NCI-H146 treated with DMSO at 0.1 percent for 48 hours (cell line): ENCODE data around the gene COLGALT1.
"Not testable (repeated sequence)": the region's sequence is repeated elsewhere in the genome, so short reads cannot be mapped to it uniquely, and the experiment has no call there.

ENCODE experiments used
- DNase-seq: peaks from one replicate; lab custom pipeline; 2025; ENCODE audit not compliant: unreplicated experiment; lab: John Stamatoyannopoulos, UW

COLGALT1 gene

GRCh38 chr19:17555480-17555928 is at the start of gene COLGALT1:
TSS of gene COLGALT1 (plus strand) at chr19:17555649. CDS start at chr19:17555714, 65 bp downstream.
- DNase-seq: peak; percentile 97

- DNase-seq: no peak
Measured at GRCh38 chr19:17506745-17507144, 48.7 kb upstream of the COLGALT1 start.

DNA sequence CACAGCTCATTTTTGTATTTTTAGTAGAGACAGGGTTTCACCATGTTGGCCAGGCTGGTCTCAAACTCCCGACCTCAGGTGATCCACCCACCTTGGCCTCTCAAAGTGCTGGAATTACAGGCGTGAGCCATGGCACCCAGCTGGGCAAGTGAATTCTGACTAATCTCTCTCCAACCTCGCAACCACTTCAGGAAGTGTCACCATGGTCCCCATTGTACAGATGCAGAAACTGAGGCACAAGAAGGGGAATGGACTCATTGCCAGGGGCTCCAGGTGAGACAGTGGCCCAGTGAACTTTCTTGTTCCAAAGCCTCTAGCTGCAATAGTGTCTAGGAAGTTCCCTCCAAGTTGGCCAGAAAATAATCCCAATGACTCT is 46.9 kb upstream of the COLGALT1 start:
- not testable (repeated sequence) for DNase-seq

GRCh38 chr19:17510220-17510993 is 45.0 kb upstream of the COLGALT1 start:
- no peak for DNase-seq

GRCh38 chr19:17511724-17512573 is 43.5 kb upstream of the COLGALT1 start:
- DNase-seq: peak; percentile 83

GRCh38 chr19:17512574-17512939 is 42.9 kb upstream of the COLGALT1 start:
- no peak for DNase-seq

DNA sequence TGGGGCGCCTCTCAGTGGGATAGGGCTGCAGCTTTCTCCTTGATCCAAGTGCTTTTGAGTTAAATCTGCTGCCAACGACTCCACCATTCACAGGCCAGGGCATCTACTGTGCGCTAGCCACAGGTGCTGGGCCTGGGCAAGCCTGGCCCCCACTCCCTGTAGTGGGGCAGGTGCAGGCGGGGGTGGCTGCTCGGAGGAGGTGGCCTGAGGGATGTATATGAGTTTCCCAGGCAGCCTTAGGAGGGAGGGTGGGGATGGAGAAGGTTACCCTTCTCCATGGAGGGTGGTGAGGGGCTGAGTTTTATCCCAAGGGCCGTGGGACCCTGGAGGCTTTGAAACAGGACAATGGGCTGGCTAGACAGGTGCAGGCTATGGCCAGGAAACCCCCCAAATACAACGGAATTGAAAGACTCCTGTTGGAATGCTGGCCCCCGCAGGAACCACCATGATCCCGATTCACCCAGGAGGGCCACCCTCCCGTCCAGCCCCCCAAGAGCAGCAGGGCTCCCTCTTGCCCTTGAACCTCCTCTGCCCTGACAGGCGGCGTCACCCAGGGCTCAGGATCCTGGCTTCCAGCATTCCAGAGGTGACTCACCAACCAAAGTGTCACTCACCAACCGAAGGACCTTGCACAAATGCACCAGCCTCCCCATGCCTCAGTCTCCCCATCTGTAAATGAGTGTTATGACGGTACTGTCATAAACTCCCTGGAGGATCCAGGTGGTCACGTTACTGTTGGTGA is 39.9 kb upstream of the COLGALT1 start:
- no peak for DNase-seq

DNA sequence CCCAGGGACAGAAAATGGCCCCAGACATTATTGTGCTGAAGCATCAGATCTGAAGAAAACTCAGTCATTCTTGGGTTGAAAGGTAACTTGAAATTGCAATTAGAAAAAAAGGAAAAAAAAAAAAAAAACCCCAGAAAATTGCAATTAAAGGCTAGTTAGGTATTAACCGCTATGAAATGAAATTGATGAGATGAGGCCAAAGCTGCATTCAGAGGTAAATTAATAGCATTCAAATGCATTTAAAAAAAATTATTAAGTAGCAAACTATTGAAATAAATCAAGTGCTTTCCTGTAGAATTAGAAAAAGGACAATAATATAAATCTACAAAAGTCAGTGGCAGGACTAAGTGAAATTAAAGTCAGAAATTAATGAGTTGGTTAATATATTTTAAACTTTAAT is 37.6 kb upstream of the COLGALT1 start:
- DNase-seq: no peak

- DNase-seq: not testable (repeated sequence)
Measured at GRCh38 chr19:17518654-17519053, 36.8 kb upstream of the COLGALT1 start.

- DNase-seq: no peak
Measured at GRCh38 chr19:17519967-17520366, 35.5 kb upstream of the COLGALT1 start.

GRCh38 chr19:17520865-17521264 is 34.6 kb upstream of the COLGALT1 start:
- DNase-seq: no peak

GRCh38 chr19:17522988-17523872 is 32.2 kb upstream of the COLGALT1 start:
- DNase-seq: no peak

DNA sequence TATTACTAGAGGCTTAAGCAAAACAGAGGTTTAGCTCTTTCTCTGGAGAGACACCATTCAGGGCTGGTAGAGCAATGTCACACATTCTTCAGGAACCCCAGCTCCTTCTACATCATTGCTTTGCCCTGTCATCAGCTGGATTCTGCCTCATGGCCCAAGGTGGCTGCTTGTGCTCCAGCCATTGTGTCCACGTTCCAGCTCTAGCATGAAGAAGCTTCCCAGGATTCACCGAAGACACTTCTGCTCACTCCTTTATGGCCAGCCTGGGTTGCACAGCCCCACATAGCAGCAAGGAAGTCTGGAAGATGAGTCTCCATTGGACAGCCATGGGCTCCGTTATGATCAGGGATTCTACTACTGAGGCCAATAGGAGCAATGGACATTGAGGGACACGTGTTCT is 30.8 kb upstream of the COLGALT1 start:
- no peak for DNase-seq

- no peak for DNase-seq
Measured at GRCh38 chr19:17525141-17525540, 30.3 kb upstream of the COLGALT1 start.

DNA sequence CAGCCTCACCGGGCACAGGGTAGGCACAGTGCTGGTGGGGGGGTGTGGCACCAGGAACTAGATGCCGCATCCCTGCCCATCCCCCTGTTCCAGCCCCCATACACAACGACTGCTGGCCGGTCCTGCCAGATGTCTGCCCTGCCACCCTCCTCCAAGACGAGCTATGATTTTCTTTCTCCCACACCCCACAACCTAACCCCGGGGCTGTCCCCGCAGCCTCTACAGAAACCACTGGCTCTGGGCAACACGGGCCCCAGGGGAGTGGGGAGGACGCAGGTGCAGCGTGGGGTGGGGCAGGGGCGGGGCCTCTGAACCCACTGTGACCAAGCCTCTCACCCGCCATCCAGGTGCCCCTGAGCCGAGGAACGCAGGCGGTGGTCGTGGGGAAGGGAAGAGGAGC is 28.5 kb upstream of the COLGALT1 start:
- no peak for DNase-seq

DNA sequence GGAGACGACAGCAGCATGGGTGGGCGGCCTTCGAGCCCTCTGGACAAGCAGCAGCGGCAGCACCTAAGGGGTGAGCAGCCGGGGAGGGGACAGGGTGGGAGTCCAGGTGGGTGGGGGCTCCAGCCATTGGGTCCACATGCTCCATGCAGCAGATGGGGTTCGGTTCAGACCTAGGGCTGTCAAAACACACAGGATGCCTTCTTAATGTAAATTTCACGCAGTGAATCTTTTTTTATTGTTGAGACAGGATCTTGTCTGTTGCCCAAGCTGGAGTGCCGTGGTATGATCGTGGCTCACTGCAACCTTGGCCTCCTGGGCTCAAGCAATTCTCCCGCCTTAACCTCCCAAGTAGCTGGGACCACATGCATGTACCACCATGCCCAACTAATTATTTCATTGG is 28.1 kb upstream of the COLGALT1 start:
- no peak for DNase-seq

GRCh38 chr19:17528610-17529009 is 26.8 kb upstream of the COLGALT1 start:
- no peak for DNase-seq

DNA sequence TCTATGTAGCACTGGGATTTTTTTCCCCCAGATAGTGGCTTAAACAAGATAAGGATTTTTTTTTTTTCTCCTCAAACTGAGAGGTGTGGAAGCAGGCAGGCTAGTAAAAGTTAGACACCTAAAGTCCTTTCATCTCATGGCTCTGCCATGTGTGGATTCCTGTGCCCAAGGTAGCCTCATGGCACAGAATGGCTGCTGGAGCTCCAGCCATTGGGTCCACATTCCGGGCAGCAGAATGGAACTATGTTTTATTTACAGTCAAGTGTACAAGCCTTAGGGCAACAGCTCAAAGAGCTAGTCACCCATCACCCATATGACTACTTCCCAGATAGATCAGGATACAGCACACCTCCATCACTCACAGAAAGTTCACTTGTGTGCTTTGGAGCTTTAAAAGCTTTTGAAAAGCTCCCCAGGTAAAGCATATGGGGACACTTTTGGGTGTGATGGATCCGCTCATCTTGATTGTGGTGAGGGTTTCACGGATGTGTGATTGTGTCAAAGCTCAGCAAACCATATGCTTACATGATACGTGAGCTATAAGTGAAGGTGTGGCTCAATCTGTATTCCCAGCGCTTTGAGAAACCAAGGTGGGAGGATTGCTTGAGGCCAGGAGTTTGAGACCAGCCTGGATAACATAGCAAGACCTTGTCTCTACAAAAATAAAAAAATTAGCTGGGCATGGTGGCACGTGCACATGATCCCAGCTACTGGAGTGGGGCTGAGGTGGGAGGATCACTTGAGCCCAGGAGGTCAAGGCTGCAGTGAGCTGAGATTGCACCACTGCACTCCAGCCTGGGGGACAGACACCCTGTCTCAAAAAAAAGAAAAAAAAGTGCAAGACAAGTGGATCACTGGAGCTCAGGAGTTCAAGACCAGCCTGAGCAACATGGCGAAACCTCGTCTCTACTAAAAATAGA is 25.9 kb upstream of the COLGALT1 start:
- DNase-seq: no peak

GRCh38 chr19:17530586-17530985 is 24.9 kb upstream of the COLGALT1 start:
- DNase-seq: peak; percentile 84
